ENCODE data around the gene SMIM36. TPM values are rescaled to one million over a fixed set of nuclear protein-coding genes. Genes with fewer than 3 reads are reported as not detected.

The SMIM36 gene
- total RNA-seq, 4 donors from 2014 or later: not detected

DNA sequence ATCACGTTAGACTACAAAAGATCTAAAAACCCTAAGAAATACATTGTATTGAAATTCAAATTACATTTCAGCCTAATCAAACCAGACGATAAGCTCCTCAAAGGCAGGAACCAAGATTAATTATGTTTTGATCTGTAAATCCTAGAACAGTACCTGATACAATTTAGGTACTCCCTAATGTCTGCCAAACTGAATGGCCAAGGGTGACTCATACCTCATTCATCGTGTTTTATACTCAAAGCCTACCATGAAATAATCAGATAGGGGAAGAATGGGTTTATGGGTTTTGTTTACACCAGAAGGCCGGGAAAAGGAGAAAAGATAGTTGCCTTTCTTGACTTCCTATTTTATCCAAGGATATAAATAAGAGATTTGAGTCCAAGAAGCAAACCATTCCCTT lies 108.9 kb downstream of the SMIM36 start:
- ATAC-seq: no peak
- Histone ChIP-seq H3K4me1 (peaks cover 0 to 17% (median 0%) of the 10 kb centered on the region in 3 donors), H3K9me3 (no peaks in the 10 kb centered on the region), H3K27ac (no peak overlapping the region), H3K4me3 (no peak overlapping the region), H3K36me3 (peaks cover 0 to 90% of the 10 kb centered on the region in 2 donors), H3K27me3 (no peaks in the 10 kb centered on the region)
- 73 to 83% methylated on average over 4 of the region's 4 CpGs for WGBS, 2 donors (ENCODE audit: low coverage in 1 of 2)
- TF ChIP-seq POLR2AphosphoS5 (IDR thresholded peaks at IDR 0.05) (no peak), CTCF (IDR thresholded peaks at IDR 0.05) (no peak), EP300 (IDR thresholded peaks at IDR 0.05) (no peak), POLR2A (IDR thresholded peaks at IDR 0.05) (no peak)

Small RNA genes within 50 kb of the gene (small RNA-seq; reads per million reads assigned to genes)
- gene RNU6-1249P: 0 reads per million in 4 donors

Other genes starting within 250 kb of the SMIM36 start
- 100 to 1,000 TPM in 3 of 4 donors, 10 to 100 TPM in 1; 59.4 to 186 (median 126) TPM for gene HLF, start 246.5 kb downstream of the SMIM36 start, total RNA-seq
- gene MMD, start 89.6 kb downstream of the SMIM36 start, total RNA-seq: 10 to 100 TPM; 18.0 to 37.9 (median 29.1) TPM
- 10 to 100 TPM in 2 of 4 donors, 1 to 10 TPM in 2; 3.7 to 63.8 (median 10.4) TPM for gene TMEM100, start 211.4 kb upstream of the SMIM36 start, total RNA-seq
- gene PCTP, start 239.6 kb upstream of the SMIM36 start, total RNA-seq: 10 to 100 TPM; 11.3 to 27.3 (median 18.8) TPM

All from gastroesophageal sphincter (tissue), 4 donors.